HepG2 (cell line): ENCODE measurements around the gene ZFP62. TPM values are rescaled to one million over a fixed set of nuclear protein-coding genes. Genes with fewer than 3 reads are reported as not detected.

Experiments
- ATAC-seq: fragments of 200-7000 bp; cut with Tn5 transposase; 3 replicates; pipeline ENCODE4 v1.9.1; 2020; ENCODE audit warnings: mild to moderate bottlenecking, moderate library complexity
- BruUV-seq: library from RNA; stranded (reverse); fragments of 400-500 nt; replicated peaks from 2 replicates; lab custom pipeline; 2021; lab: Mats Ljungman, UMichigan
- CTCF ChIA-PET: fragments of 300-600 bp; formaldehyde crosslinking; extraction: SDS; loops from one replicate; lab custom pipeline; 2021; ENCODE audit warnings: low total read pairs, inconsistent platforms, low intra/inter-chr PET ratio; lab: Yijun Ruan, JAX
- POLR2A ChIA-PET: fragments of 350-600 bp; sonication (Branson Sonifier 250); formaldehyde crosslinking; loops from one replicate; lab custom pipeline; 2020; ENCODE audit warnings: antibody characterized with exemption, inconsistent platforms; lab: Yijun Ruan, JAX
- DNase-seq: peaks from one replicate; pipeline ENCODE4 v3.0.0-alpha.2; 2015; ENCODE audit warnings: low spot score
- FAIRE-seq: peaks from 3 replicates; lab custom pipeline; 2011; peaks lifted over from hg19 to GRCh38; lab: Jason Lieb, UNC
- H2AFZ ChIP-seq: one replicate; pipeline ENCODE4 v1.6.1; 2011; ENCODE audit warnings: low read length, inconsistent platforms
- H3K27ac ChIP-seq: fragments of 300-600 bp; 3 replicates; pipeline ENCODE4 v1.8.0; 2011; ENCODE audit warnings: mixed run types, mild to moderate bottlenecking, mixed read lengths, low read length, inconsistent platforms; ENCODE audit not compliant: insufficient read depth; ENCODE audit errors: extremely low read length
- H3K27me3 ChIP-seq, 2 experiments: fragments of 200-600 bp in 1 of 2; 2 replicates in 1 of 2; 3 replicates in 1 of 2; pipeline versions ENCODE4 v1.6.0 to v1.8.0; 2011; ENCODE audit warnings: low read length in 2 of 2, mild to moderate bottlenecking in 2 of 2, moderate library complexity in 2 of 2, inconsistent platforms in 1 of 2; ENCODE audit not compliant: insufficient read depth in 2 of 2, control insufficient read depth in 1 of 2
- H3K36me3 ChIP-seq, 2 experiments: fragments of 200-600 bp in 1 of 2; replicated peaks in 1 of 2; 2 replicates in 1 of 2; 3 replicates in 1 of 2; pipeline versions ENCODE4 v1.5.1 to v1.8.0; 2011; ENCODE audit warnings: low read length in 2 of 2, inconsistent platforms in 1 of 2; ENCODE audit not compliant: insufficient read depth in 2 of 2, control insufficient read depth in 1 of 2
- H3K4me1 ChIP-seq: 2 replicates; pipeline ENCODE4 v1.5.1; 2012; ENCODE audit warnings: low read length, inconsistent platforms; ENCODE audit not compliant: insufficient read depth
- H3K4me2 ChIP-seq: 2 replicates; pipeline ENCODE4 v1.6.0; 2011; ENCODE audit warnings: low read depth, low read length, inconsistent platforms
- H3K4me3 ChIP-seq, 3 experiments: fragments of 200-600 bp in 1 of 3; sonication (generic), shearing (Covaris generic) in 1 of 3; replicated peaks in 1 of 3; 2 replicates each; pipeline ENCODE4 v1.5.1; 2011 to 2016; ENCODE audit warnings: low read length in 3 of 3, inconsistent platforms in 2 of 3, low read depth in 2 of 3, mild to moderate bottlenecking in 2 of 3, control low read depth in 1 of 3, mixed read lengths in 1 of 3; ENCODE audit not compliant: insufficient read depth in 1 of 3
- H3K79me2 ChIP-seq: one replicate; pipeline ENCODE4 v1.6.1; 2011; ENCODE audit warnings: low read length, inconsistent platforms; ENCODE audit not compliant: insufficient read depth
- H3K9ac ChIP-seq: 2 replicates; pipeline ENCODE4 v1.6.0; 2011; ENCODE audit warnings: mild to moderate bottlenecking, low read depth, low read length, inconsistent platforms; ENCODE audit not compliant: insufficient read depth
- H3K9me3 ChIP-seq: 2 replicates; pipeline ENCODE4 v1.5.1; 2012; ENCODE audit warnings: mild to moderate bottlenecking, low read length
- H4K20me1 ChIP-seq: 2 replicates; pipeline ENCODE4 v1.6.0; 2011; ENCODE audit warnings: inconsistent platforms, mild to moderate bottlenecking, low read length, moderate library complexity; ENCODE audit not compliant: insufficient read depth
- HDAC6 ChIP-seq: fragments of 200-600 bp; sonication (generic); IDR thresholded peaks from 2 replicates; pipeline ENCODE4 v1.7.0; 2017; ENCODE audit warnings: mild to moderate bottlenecking, antibody characterized with exemption, low read length, low read depth
- MAFK ChIP-seq, 2 experiments: IDR thresholded peaks in 1 of 2; conservative IDR thresholded peaks in 1 of 2; 2 replicates each; pipeline ENCODE4 v1.6.1; 2011; ENCODE audit warnings: improper control_type of control experiment in 2 of 2, low read length in 2 of 2
- NFE2L1 ChIP-seq: sonication (generic); formaldehyde crosslinking; IDR thresholded peaks from 2 replicates; pipeline ENCODE4 v1.4.0; 2020; ENCODE audit warnings: missing genetic modification reagents, mild to moderate bottlenecking, borderline replicate concordance
- NFIB ChIP-seq: sonication (generic); formaldehyde crosslinking; IDR thresholded peaks from 2 replicates; pipeline ENCODE4 v1.9.0; 2021; ENCODE audit warnings: missing genetic modification reagents, mild to moderate bottlenecking, borderline replicate concordance
- ZNF160 ChIP-seq: sonication (generic); formaldehyde crosslinking; IDR thresholded peaks from 2 replicates; pipeline ENCODE4 v1.8.0; 2022; ENCODE audit warnings: mild to moderate bottlenecking, inconsistent platforms, missing genetic modification reagents
- ZNF33B ChIP-seq: sonication (generic); formaldehyde crosslinking; IDR thresholded peaks from 2 replicates; pipeline ENCODE4 v1.5.1; 2020; ENCODE audit warnings: mild to moderate bottlenecking, missing genetic modification reagents
- ZNF670 ChIP-seq: sonication (generic); formaldehyde crosslinking; IDR thresholded peaks from 2 replicates; pipeline ENCODE4 v1.8.0; 2022; ENCODE audit warnings: mild to moderate bottlenecking, missing genetic modification reagents, borderline replicate concordance
- ZZZ3 ChIP-seq: sonication (generic); formaldehyde crosslinking; IDR thresholded peaks from 2 replicates; pipeline ENCODE4 v1.4.0; 2020; ENCODE audit warnings: missing genetic modification reagents, mild to moderate bottlenecking, borderline replicate concordance
- WGBS: methylation state at CpG from one replicate; pipeline ENCODE4 v1.1.6; 2017; ENCODE audit warnings: low lambda C conversion rate; 5-methylcytosine and 5-hydroxymethylcytosine counted together
- in situ Hi-C: cut with HindIII; loops from 2 replicates; pipeline ENCODE4 v1.10.0; 2017; ENCODE audit warnings: low pct_unique_long_range_greater_than_20kb; ENCODE audit not compliant: extremely low pct_ligation_motif_present
- intact Hi-C: fragments of 100-400 bp; cut with micrococcal nuclease; formaldehyde crosslinking; loops from one replicate; pipeline ENCODE4 v1.10.0; 2022; ENCODE audit not compliant: unreplicated experiment
- polyA plus RNA-seq, 8 experiments: library from polyadenylated mRNA; depleted of rRNA in 3 of 8; stranded (reverse) in 7 of 8; unstranded in 1 of 8; fragments of >200 nt; fragmentation: Illumina TruSeq in 4 of 8; extraction: Trizol in 4 of 8; gene quantifications; 2 replicates each; pipeline versions ENCODE4 v1.2.1 to v1.2.3, GENCODE V29; 2011 to 2016; ENCODE audit warnings: low read depth in 4 of 8, missing spikeins in 1 of 8, mixed read lengths in 1 of 8; ENCODE audit not compliant: insufficient read depth in 1 of 8
- total RNA-seq, 5 experiments: library from RNA; depleted of rRNA; stranded (reverse); fragments of >200 nt; fragmentation: Illumina TruSeq; extraction: Trizol; gene quantifications; 2 replicates each; pipeline ENCODE4 v1.2.3, GENCODE V29; 2016; ENCODE audit warnings: low read depth in 1 of 5

ZFP62 gene
- total and polyA plus RNA-seq, 2 of the 13 experiments (the other 11 are each of a cell fraction or from before 2014, with no cell fraction given), result 8.2 to 19.4 TPM

- no peaks in the 10 kb centered on the region for H3K4me1 ChIP-seq
- in situ Hi-C loops, result loop anchor here (5.0 kb wide), 1 partner anchor 285 kb away; no protein-coding TSS in a partner anchor
- no peaks in the 10 kb centered on the region for H4K20me1 ChIP-seq
- no peak overlapping the region for H3K4me3 ChIP-seq
- no peak overlapping the region for H3K9ac ChIP-seq
- TF ChIP-seq MAFK (conservative IDR thresholded peaks at IDR 0.05 in 1 of 2, IDR thresholded peaks at IDR 0.05 in 1 of 2; ENCODE audit: low read length in 2 of 2) (no peak), NFE2L1 (CRISPR knock-in tag) (no peak), NFIB (no peak), ZZZ3 (CRISPR knock-in tag) (no peak), ZNF160 (CRISPR knock-in tag) (no peak), ZNF670 (CRISPR knock-in tag) (no peak), HDAC6 (no peak), ZNF33B (CRISPR knock-in tag) (no peak)
- H3K79me2 ChIP-seq, result no peaks in the 10 kb centered on the region
- ChIA-PET POLR2A (no interaction called here), CTCF (no interaction called here)
- no peak for ATAC-seq
- no peak overlapping the region for H3K4me2 ChIP-seq
- DNase-seq, result no peak
- no peak overlapping the region for H2AFZ ChIP-seq
- no TSS peak for BruUV-seq
- 52% methylated on average over 8 of the region's 9 CpGs for WGBS
- no peak for FAIRE-seq
- intact Hi-C loops, result no loop called here
- no peak overlapping the region for H3K27ac ChIP-seq
- H3K9me3 ChIP-seq, result no peaks in the 10 kb centered on the region
- 0 out of 5 replicates have a peak, but pooled peaks cover 0 to 8% of the 10 kb centered on the region in 2 experiments for H3K27me3 ChIP-seq
- no peaks in the 10 kb centered on the region for H3K36me3 ChIP-seq
Observed at GRCh38 chr5:180872419-180872818, 11.3 kb upstream of the ZFP62 start.
